ENCODE measurements around the gene PSKH1. TPM values are rescaled to one million over a fixed set of nuclear protein-coding genes. Genes with fewer than 3 reads are reported as not detected.

The PSKH1 gene
- total and polyA plus RNA-seq, 9 of the 15 experiments (the other 6 are each of a cell fraction or from before 2014, with no cell fraction given): 0.96 to 20.9 (median 9.4) TPM

DNA sequence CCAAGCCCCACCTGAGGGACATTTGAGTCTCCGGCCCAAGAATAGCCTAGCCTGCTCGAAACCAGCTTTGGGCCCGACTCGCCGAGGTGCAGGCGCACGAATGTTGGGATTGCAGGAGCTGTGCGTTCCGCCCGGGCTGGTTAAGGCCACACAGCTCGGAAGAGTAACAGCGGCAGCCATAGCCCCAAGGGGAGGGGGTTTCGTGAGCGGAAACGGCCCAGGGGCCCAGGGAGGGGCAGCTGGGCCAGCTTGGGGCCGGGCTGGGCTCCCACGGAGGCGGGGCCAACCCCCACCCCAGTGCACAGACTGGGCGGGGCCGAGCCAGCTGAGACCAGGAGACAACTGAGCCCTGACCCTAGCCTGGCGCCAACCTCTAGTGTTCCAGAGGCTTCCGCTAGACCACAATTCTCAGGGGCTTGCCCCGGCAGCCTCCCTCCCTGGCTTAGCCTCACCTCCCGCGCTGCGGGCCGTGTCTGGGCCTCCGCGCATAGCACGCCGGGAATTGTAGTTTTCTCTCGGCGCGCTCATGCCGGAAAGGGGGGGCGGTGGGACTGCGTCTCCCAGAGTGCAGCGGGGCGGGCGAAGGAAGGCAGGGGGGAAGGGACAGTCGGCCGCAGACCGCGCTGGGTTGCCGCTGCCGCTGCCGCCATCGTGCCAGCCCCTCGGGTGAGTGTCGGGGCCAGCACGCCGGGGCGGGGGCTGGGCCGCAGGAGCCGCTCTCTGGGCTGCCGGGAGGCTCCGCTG, 46.6 kb upstream of the PSKH1 start, which contains the start of gene NUTF2 (continued):
- TF ChIP-seq NCOA4 (IDR thresholded peaks at IDR 0.05; ENCODE audit: partially characterized antibody) (no peak), FOSL1 (tag; conservative IDR thresholded peaks at IDR 0.05) (peak; percentile 18; the same call in 1 of the 2 replicates), SNIP1 (IDR thresholded peaks at IDR 0.05; ENCODE audit: low read depth) (no peak), JUND (IDR thresholded peaks at IDR 0.05; ENCODE audit: borderline replicate concordance, low read depth, low read length) (peak; percentile 42; the same call in 1 of the 2 replicates), JUND (tag; IDR thresholded peaks at IDR 0.05; ENCODE audit: borderline replicate concordance, low read depth, low read length) (no peak), ELF1 (tag; IDR thresholded peaks at IDR 0.05) (peak; percentile 71), PHF8 (IDR thresholded peaks at IDR 0.05; ENCODE audit: borderline replicate concordance, low read length) (peak; percentile 64), ELF2 (CRISPR knock-in tag; IDR thresholded peaks at IDR 0.05) (no peak), KDM5B (IDR thresholded peaks at IDR 0.05; ENCODE audit: insufficient replicate concordance, low read depth, low read length) (peak; percentile 76), BRD4 (IDR thresholded peaks at IDR 0.05) (peak; percentile 44; the same call in 1 of the 2 replicates), ZBTB1 (CRISPR knock-in tag; IDR thresholded peaks at IDR 0.05; ENCODE audit: borderline replicate concordance, low read depth) (no peak), PHF21A (IDR thresholded peaks at IDR 0.05; ENCODE audit: borderline replicate concordance, low read depth) (peak; percentile 1; the same call in 1 of the 2 replicates), HLTF (IDR thresholded peaks at IDR 0.05) (no peak), ZNF184 (CRISPR knock-in tag; IDR thresholded peaks at IDR 0.05) (no peak), SUPT5H (IDR thresholded peaks at IDR 0.05) (peak; percentile 59), FOXO4 (CRISPR knock-in tag; IDR thresholded peaks at IDR 0.05) (no peak), ZNF143 (CRISPR knock-in tag; IDR thresholded peaks at IDR 0.05) (peak; percentile 99), ZNF318 (IDR thresholded peaks at IDR 0.05; ENCODE audit: borderline replicate concordance in 1 of 2, low read depth in 1 of 2) (no peak)
